PC-9 (cell line): ENCODE data around the gene MYO15B.
A peak's percentile ranks its signal among the peaks of the same experiment; 100 is the strongest.

Experiments used
- EZH2 ChIP-seq: fragments of 200-600 bp; sonication (generic); IDR thresholded peaks from 2 replicates; pipeline ENCODE4 v1.8.0; 2017; ENCODE audit warnings: antibody characterized with exemption, low read depth
- TF ChIP-seq, protein P1 (sequence below): fragments of 200-600 bp; sonication (generic); conservative IDR thresholded peaks from 2 replicates; pipeline ENCODE4 v1.6.1; 2017; ENCODE audit warnings: mixed run types, antibody characterized with exemption, mild to moderate bottlenecking, moderate library complexity

DNA sequence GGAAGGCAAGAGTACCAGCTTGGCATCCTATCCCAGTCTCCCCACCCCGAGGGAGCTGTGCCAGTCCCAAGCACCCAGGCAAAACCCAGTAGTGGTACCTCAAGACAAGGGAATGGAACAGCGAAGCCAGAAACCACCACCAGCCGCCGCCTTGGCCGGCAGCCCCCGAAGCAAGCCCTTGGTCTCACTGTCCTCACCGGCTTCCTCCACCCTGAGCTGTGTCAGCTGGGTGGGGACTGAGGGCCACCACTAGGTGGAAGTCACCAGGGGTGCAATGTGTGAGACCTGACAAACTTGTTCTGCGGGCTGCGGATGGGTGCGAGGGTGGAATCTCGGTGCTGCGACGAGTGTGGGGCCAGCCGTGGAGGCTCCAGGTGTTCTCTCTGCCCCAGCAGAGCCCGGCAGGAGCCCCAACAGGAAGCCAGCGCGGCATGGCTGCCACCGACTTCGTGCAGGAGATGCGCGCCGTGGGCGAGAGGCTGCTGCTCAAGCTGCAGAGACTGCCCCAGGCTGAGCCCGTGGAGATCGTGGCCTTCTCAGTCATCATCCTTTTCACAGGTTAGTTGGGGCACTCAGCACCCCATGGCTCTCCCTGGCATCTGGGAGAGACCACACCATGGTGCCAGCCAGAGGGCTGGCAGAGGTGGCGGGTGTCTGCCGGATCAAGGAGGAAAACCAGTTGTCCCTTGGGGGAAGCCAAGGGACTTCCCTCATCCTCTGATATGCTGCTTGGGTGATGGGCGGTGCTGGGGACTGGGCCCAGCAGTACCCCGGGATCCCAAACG lies 52.4 kb downstream of the MYO15B start:
- TF ChIP-seq, protein P1, sequence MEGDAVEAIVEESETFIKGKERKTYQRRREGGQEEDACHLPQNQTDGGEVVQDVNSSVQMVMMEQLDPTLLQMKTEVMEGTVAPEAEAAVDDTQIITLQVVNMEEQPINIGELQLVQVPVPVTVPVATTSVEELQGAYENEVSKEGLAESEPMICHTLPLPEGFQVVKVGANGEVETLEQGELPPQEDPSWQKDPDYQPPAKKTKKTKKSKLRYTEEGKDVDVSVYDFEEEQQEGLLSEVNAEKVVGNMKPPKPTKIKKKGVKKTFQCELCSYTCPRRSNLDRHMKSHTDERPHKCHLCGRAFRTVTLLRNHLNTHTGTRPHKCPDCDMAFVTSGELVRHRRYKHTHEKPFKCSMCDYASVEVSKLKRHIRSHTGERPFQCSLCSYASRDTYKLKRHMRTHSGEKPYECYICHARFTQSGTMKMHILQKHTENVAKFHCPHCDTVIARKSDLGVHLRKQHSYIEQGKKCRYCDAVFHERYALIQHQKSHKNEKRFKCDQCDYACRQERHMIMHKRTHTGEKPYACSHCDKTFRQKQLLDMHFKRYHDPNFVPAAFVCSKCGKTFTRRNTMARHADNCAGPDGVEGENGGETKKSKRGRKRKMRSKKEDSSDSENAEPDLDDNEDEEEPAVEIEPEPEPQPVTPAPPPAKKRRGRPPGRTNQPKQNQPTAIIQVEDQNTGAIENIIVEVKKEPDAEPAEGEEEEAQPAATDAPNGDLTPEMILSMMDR = peak; percentile 56
- TF ChIP-seq EZH2 = no peak
